HEK293 (cell line): ENCODE measurements around the gene RHD.
A peak's percentile ranks its signal among the peaks of the same experiment; 100 is the strongest.

Source experiments
- CTCF ChIA-PET: fragments of 350-600 bp; formaldehyde crosslinking; extraction: SDS; loops from one replicate; lab custom pipeline; 2021; ENCODE audit warnings: antibody characterized with exemption; lab: Yijun Ruan, JAX
- POLR2A ChIA-PET: fragments of 300-600 bp; formaldehyde crosslinking; extraction: SDS; loops from one replicate; lab custom pipeline; 2020; ENCODE audit warnings: antibody characterized with exemption, inconsistent platforms; lab: Yijun Ruan, JAX
- H3K27ac ChIP-seq: fragments of 200-500 bp; sonication (Bioruptor generic); 2 replicates; pipeline ENCODE4 v1.5.1; 2014; ENCODE audit warnings: low read depth, low read length, control low read depth, inconsistent platforms; ENCODE audit errors: extremely low read depth
- H3K36me3 ChIP-seq, 2 experiments: fragments of 200-500 bp in 1 of 2; sonication (Bioruptor generic) in 1 of 2; 1 replicate in 1 of 2; 2 replicates in 1 of 2; pipeline ENCODE4 v1.5.1; 2014 to 2017; ENCODE audit warnings: inconsistent platforms in 2 of 2, low read length in 2 of 2; ENCODE audit not compliant: control insufficient read depth in 2 of 2, insufficient read depth in 1 of 2
- H3K4me1 ChIP-seq: fragments of 200-500 bp; sonication (Bioruptor generic); 2 replicates; pipeline ENCODE4 v1.5.1; 2014; ENCODE audit warnings: mild to moderate bottlenecking, low read length, inconsistent platforms; ENCODE audit not compliant: control insufficient read depth, insufficient read depth
- H3K4me3 ChIP-seq: 2 replicates; pipeline ENCODE4 v1.5.1; 2011; ENCODE audit warnings: low read depth, mild to moderate bottlenecking, control low read depth, low read length, moderate library complexity
- H3K9me3 ChIP-seq: fragments of 200-500 bp; sonication (Bioruptor generic); 2 replicates; pipeline ENCODE4 v1.5.1; 2014; ENCODE audit warnings: low read depth, low read length, inconsistent platforms; ENCODE audit not compliant: control insufficient read depth, insufficient read depth
- BCL11B ChIP-seq: fragments of 450-650 bp; formaldehyde crosslinking; IDR thresholded peaks from 2 replicates; pipeline ENCODE4 v1.5.1; 2016; ENCODE audit warnings: low read depth, missing biosample characterization, missing genetic modification characterization
- GLI4 ChIP-seq: fragments of 450-650 bp; formaldehyde crosslinking; IDR thresholded peaks from 2 replicates; pipeline ENCODE4 v1.5.1; 2016; ENCODE audit warnings: missing biosample characterization, missing genetic modification characterization
- GLIS1 ChIP-seq: fragments of 450-650 bp; formaldehyde crosslinking; IDR thresholded peaks from 2 replicates; pipeline ENCODE4 v1.5.1; 2016; ENCODE audit warnings: missing biosample characterization, missing genetic modification characterization
- HOXD13 ChIP-seq: sonication (generic); formaldehyde crosslinking; IDR thresholded peaks from 2 replicates; pipeline ENCODE4 v1.8.0; 2022; ENCODE audit warnings: missing genetic modification reagents, borderline replicate concordance
- YY2 ChIP-seq: fragments of 450-650 bp; formaldehyde crosslinking; IDR thresholded peaks from 2 replicates; pipeline ENCODE4 v1.5.1; 2016; ENCODE audit warnings: missing biosample characterization, missing genetic modification characterization
- ZBTB20 ChIP-seq: fragments of 450-650 bp; formaldehyde crosslinking; IDR thresholded peaks from 2 replicates; pipeline ENCODE4 v1.5.1; 2016; ENCODE audit warnings: missing biosample characterization, missing genetic modification characterization
- ZIC2 ChIP-seq: fragments of 450-650 bp; formaldehyde crosslinking; IDR thresholded peaks from 2 replicates; pipeline ENCODE4 v1.5.1; 2016; ENCODE audit warnings: missing biosample characterization, missing genetic modification characterization
- ZNF132 ChIP-seq: fragments of 450-650 bp; formaldehyde crosslinking; IDR thresholded peaks from 2 replicates; pipeline ENCODE4 v1.5.1; 2017; ENCODE audit warnings: missing biosample characterization, missing genetic modification characterization, borderline replicate concordance
- ZNF133 ChIP-seq: fragments of 450-650 bp; formaldehyde crosslinking; IDR thresholded peaks from 2 replicates; pipeline ENCODE4 v1.5.1; 2016; ENCODE audit warnings: missing biosample characterization, missing genetic modification characterization
- ZNF274 ChIP-seq, 2 experiments: fragments of 200-500 bp in 1 of 2; fragments of 450-650 bp in 1 of 2; sonication (Bioruptor generic) in 1 of 2; formaldehyde crosslinking in 1 of 2; IDR thresholded peaks; 2 replicates each; pipeline versions ENCODE4 v1.5.1 to v1.6.1; 2014 to 2016; ENCODE audit warnings: borderline replicate concordance in 1 of 2, inconsistent platforms in 1 of 2, low read length in 1 of 2, missing biosample characterization in 1 of 2, missing genetic modification characterization in 1 of 2
- ZNF311 ChIP-seq: fragments of 450-650 bp; formaldehyde crosslinking; IDR thresholded peaks from 2 replicates; pipeline ENCODE4 v1.5.1; 2017; ENCODE audit warnings: missing biosample characterization, missing genetic modification characterization, borderline replicate concordance
- ZNF501 ChIP-seq: fragments of 450-650 bp; formaldehyde crosslinking; IDR thresholded peaks from 2 replicates; pipeline ENCODE4 v1.5.1; 2016; ENCODE audit warnings: missing biosample characterization, missing genetic modification characterization
- ZNF610 ChIP-seq: fragments of 450-650 bp; formaldehyde crosslinking; IDR thresholded peaks from 2 replicates; pipeline ENCODE4 v1.5.1; 2016; ENCODE audit warnings: missing biosample characterization, missing genetic modification characterization, borderline replicate concordance
- ZNF623 ChIP-seq: fragments of 450-650 bp; formaldehyde crosslinking; IDR thresholded peaks from 2 replicates; pipeline ENCODE4 v1.5.1; 2016; ENCODE audit warnings: missing biosample characterization, missing genetic modification characterization
- ZNF707 ChIP-seq: fragments of 450-650 bp; formaldehyde crosslinking; IDR thresholded peaks from 2 replicates; pipeline ENCODE4 v1.5.1; 2016; ENCODE audit warnings: missing biosample characterization, missing genetic modification characterization
- ZNF776 ChIP-seq: fragments of 450-650 bp; formaldehyde crosslinking; IDR thresholded peaks from 2 replicates; pipeline ENCODE4 v1.5.0; 2017; ENCODE audit warnings: missing biosample characterization, missing genetic modification characterization, borderline replicate concordance
- ZNF792 ChIP-seq: fragments of 450-650 bp; formaldehyde crosslinking; IDR thresholded peaks from 2 replicates; pipeline ENCODE4 v1.5.1; 2016; ENCODE audit warnings: missing biosample characterization, missing genetic modification characterization
- ZSCAN23 ChIP-seq: fragments of 450-650 bp; formaldehyde crosslinking; IDR thresholded peaks from 2 replicates; pipeline ENCODE4 v1.5.1; 2016; ENCODE audit warnings: missing biosample characterization, missing genetic modification characterization
- TF ChIP-seq, protein P1 (sequence below): fragments of 450-650 bp; formaldehyde crosslinking; IDR thresholded peaks from 2 replicates; pipeline ENCODE4 v1.5.1; 2016; ENCODE audit warnings: missing biosample characterization, missing genetic modification characterization
- TF ChIP-seq, protein P2 (sequence below): fragments of 450-650 bp; formaldehyde crosslinking; IDR thresholded peaks from 2 replicates; pipeline ENCODE4 v1.5.1; 2016; ENCODE audit warnings: missing biosample characterization, missing genetic modification characterization
- TF ChIP-seq, protein P3 (sequence below): fragments of 450-650 bp; formaldehyde crosslinking; IDR thresholded peaks from 2 replicates; pipeline ENCODE4 v1.5.1; 2016; ENCODE audit warnings: missing biosample characterization, missing genetic modification characterization, borderline replicate concordance
- TF ChIP-seq, protein P4 (sequence below): fragments of 450-650 bp; formaldehyde crosslinking; IDR thresholded peaks from 2 replicates; pipeline ENCODE4 v1.5.1; 2017; ENCODE audit warnings: missing biosample characterization, missing genetic modification characterization
- TF ChIP-seq, protein P5 (sequence below): fragments of 450-650 bp; formaldehyde crosslinking; IDR thresholded peaks from 2 replicates; pipeline ENCODE4 v1.5.1; 2016; ENCODE audit warnings: missing biosample characterization, missing genetic modification characterization

The RHD gene

DNA sequence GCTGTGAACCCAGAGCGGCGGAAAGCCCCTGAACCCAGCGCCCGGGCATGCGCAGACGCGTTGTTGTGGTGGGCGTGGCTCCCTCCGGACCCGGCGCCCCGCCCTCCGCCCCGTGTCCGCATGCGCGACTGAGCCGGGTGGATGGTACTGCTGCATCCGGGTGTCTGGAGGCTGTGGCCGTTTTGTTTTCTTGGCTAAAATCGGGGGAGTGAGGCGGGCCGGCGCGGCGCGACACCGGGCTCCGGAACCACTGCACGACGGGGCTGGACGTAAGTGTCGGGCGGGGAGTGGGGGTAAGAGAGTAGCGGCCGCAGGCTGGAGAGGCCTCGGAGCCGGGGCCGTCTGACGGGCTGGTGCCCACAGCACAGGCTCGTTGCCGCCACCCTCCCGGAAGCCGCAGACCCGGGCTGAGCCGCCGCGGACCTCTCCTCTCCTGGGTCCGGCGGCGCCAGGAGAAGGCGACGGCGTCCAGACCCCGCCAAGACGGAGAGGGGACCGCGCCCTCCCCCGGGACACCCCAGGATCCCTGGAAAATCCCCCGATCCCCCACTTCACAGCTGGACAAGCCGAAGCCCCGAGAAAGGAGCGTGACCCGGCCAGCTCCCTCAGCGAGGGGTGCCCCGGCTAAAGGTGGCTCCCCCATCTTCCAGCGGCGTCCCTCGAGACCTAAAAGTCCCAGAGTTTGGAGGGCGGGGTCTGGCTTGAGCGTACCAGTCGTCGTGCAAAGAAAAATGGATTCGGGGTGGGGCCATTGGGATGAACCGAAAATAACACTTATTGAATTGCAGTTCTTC, 66.1 kb downstream of the RHD start, which contains the start of gene TMEM50A:
Gene TMEM50A, plus strand, starts transcription at position 147 of the 794 bp plus-strand sequence. CDS start 2,153 bp downstream, outside the sequence.
- Histone ChIP-seq H3K36me3 (peaks cover 10 to 11% of the 10 kb centered on the region in 2 experiments), H3K4me3 (peak within 1 kb of the TSS; percentile 95), H3K4me1 (peaks cover 5% of the 10 kb centered on the region; the same call in 1 of the 2 replicates), H3K9me3 (no peaks in the 10 kb centered on the region), H3K27ac (peak within 1 kb of the TSS; percentile 95)
- POLR2A ChIA-PET: interaction anchor here (1.3 to 2.0 kb wide), 2 partner anchors 91 to 98 kb away, joined by 4 to 7 read pairs; partner anchors contain the start of gene RSRP1
- CTCF ChIA-PET: no interaction called here
- TF ChIP-seq ZSCAN23 (tag by site-specific recombination) (peak; percentile 63), ZIC2 (tag by site-specific recombination) (no peak), ZNF707 (tag by site-specific recombination) (no peak), ZNF501 (tag by site-specific recombination) (peak; percentile 69; the same call in 1 of the 2 replicates), ZNF311 (no peak), ZNF776 (no peak), ZNF792 (tag by site-specific recombination) (peak; percentile 64; the same call in 1 of the 2 replicates), YY2 (tag by site-specific recombination) (no peak), GLI4 (tag by site-specific recombination) (no peak), ZNF133 (tag by site-specific recombination) (no peak), ZNF132 (tag by site-specific recombination) (no peak), BCL11B (0 out of 2 replicates have a peak, but pooled peaks have one; percentile 22), ZNF610 (tag by site-specific recombination) (no peak), ZNF274 (IDR thresholded peaks at IDR 0.05; ENCODE audit: low read length) (no peak), ZNF274 (tag by site-specific recombination; IDR thresholded peaks at IDR 0.05; ENCODE audit: borderline replicate concordance) (no peak), ZBTB20 (tag by site-specific recombination) (peak; percentile 96; the same call in 1 of the 2 replicates), GLIS1 (tag by site-specific recombination) (peak; percentile 30; the same call in 1 of the 2 replicates), HOXD13 (CRISPR knock-in tag) (no peak), ZNF623 (no peak)
- TF ChIP-seq, protein P1, sequence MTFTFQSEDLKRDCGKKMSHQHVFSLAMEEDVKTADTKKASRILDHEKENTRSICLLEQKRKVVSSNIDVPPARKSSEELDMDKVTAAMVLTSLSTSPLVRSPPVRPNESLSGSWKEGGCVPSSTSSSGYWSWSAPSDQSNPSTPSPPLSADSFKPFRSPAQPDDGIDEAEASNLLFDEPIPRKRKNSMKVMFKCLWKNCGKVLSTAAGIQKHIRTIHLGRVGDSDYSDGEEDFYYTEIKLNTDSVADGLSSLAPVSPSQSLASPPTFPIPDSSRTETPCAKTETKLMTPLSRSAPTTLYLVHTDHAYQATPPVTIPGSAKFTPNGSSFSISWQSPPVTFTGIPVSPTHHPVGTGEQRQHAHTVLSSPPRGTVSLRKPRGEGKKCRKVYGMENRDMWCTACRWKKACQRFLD: no peak
- TF ChIP-seq, protein P2, sequence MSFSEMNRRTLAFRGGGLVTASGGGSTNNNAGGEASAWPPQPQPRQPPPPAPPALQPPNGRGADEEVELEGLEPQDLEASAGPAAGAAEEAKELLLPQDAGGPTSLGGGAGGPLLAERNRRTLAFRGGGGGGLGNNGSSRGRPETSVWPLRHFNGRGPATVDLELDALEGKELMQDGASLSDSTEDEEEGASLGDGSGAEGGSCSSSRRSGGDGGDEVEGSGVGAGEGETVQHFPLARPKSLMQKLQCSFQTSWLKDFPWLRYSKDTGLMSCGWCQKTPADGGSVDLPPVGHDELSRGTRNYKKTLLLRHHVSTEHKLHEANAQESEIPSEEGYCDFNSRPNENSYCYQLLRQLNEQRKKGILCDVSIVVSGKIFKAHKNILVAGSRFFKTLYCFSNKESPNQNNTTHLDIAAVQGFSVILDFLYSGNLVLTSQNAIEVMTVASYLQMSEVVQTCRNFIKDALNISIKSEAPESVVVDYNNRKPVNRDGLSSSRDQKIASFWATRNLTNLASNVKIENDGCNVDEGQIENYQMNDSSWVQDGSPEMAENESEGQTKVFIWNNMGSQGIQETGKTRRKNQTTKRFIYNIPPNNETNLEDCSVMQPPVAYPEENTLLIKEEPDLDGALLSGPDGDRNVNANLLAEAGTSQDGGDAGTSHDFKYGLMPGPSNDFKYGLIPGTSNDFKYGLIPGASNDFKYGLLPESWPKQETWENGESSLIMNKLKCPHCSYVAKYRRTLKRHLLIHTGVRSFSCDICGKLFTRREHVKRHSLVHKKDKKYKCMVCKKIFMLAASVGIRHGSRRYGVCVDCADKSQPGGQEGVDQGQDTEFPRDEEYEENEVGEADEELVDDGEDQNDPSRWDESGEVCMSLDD (tag by site-specific recombination): peak; percentile 90
- TF ChIP-seq, protein P3, sequence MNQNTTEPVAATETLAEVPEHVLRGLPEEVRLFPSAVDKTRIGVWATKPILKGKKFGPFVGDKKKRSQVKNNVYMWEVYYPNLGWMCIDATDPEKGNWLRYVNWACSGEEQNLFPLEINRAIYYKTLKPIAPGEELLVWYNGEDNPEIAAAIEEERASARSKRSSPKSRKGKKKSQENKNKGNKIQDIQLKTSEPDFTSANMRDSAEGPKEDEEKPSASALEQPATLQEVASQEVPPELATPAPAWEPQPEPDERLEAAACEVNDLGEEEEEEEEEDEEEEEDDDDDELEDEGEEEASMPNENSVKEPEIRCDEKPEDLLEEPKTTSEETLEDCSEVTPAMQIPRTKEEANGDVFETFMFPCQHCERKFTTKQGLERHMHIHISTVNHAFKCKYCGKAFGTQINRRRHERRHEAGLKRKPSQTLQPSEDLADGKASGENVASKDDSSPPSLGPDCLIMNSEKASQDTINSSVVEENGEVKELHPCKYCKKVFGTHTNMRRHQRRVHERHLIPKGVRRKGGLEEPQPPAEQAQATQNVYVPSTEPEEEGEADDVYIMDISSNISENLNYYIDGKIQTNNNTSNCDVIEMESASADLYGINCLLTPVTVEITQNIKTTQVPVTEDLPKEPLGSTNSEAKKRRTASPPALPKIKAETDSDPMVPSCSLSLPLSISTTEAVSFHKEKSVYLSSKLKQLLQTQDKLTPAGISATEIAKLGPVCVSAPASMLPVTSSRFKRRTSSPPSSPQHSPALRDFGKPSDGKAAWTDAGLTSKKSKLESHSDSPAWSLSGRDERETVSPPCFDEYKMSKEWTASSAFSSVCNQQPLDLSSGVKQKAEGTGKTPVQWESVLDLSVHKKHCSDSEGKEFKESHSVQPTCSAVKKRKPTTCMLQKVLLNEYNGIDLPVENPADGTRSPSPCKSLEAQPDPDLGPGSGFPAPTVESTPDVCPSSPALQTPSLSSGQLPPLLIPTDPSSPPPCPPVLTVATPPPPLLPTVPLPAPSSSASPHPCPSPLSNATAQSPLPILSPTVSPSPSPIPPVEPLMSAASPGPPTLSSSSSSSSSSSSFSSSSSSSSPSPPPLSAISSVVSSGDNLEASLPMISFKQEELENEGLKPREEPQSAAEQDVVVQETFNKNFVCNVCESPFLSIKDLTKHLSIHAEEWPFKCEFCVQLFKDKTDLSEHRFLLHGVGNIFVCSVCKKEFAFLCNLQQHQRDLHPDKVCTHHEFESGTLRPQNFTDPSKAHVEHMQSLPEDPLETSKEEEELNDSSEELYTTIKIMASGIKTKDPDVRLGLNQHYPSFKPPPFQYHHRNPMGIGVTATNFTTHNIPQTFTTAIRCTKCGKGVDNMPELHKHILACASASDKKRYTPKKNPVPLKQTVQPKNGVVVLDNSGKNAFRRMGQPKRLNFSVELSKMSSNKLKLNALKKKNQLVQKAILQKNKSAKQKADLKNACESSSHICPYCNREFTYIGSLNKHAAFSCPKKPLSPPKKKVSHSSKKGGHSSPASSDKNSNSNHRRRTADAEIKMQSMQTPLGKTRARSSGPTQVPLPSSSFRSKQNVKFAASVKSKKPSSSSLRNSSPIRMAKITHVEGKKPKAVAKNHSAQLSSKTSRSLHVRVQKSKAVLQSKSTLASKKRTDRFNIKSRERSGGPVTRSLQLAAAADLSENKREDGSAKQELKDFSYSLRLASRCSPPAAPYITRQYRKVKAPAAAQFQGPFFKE (tag by site-specific recombination): no peak
- TF ChIP-seq, protein P4, sequence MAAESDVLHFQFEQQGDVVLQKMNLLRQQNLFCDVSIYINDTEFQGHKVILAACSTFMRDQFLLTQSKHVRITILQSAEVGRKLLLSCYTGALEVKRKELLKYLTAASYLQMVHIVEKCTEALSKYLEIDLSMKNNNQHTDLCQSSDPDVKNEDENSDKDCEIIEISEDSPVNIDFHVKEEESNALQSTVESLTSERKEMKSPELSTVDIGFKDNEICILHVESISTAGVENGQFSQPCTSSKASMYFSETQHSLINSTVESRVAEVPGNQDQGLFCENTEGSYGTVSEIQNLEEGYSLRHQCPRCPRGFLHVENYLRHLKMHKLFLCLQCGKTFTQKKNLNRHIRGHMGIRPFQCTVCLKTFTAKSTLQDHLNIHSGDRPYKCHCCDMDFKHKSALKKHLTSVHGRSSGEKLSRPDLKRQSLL (tag by site-specific recombination): no peak
- TF ChIP-seq, protein P5, sequence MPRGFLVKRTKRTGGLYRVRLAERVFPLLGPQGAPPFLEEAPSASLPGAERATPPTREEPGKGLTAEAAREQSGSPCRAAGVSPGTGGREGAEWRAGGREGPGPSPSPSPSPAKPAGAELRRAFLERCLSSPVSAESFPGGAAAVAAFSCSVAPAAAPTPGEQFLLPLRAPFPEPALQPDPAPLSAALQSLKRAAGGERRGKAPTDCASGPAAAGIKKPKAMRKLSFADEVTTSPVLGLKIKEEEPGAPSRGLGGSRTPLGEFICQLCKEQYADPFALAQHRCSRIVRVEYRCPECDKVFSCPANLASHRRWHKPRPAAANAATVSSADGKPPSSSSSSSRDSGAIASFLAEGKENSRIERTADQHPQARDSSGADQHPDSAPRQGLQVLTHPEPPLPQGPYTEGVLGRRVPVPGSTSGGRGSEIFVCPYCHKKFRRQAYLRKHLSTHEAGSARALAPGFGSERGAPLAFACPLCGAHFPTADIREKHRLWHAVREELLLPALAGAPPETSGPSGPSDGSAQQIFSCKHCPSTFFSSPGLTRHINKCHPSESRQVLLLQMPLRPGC (tag by site-specific recombination): peak; percentile 65; the same call in 1 of the 2 replicates
